HepG2 (cell line): ENCODE measurements around the gene CD300LF. TPM values are rescaled to one million over a fixed set of nuclear protein-coding genes. Genes with fewer than 3 reads are reported as not detected.

ENCODE experiments used
- CBX1 ChIP-seq: IDR thresholded peaks from one replicate; pipeline ENCODE4 v1.6.1; 2016; ENCODE audit warnings: antibody characterized with exemption, low read depth
- DBP ChIP-seq: sonication (generic); formaldehyde crosslinking; IDR thresholded peaks from 2 replicates; pipeline ENCODE4 v1.4.0; 2020; ENCODE audit warnings: missing genetic modification reagents; ENCODE audit errors: not compliant biosample characterization
- ETV6 ChIP-seq: sonication (generic); formaldehyde crosslinking; conservative IDR thresholded peaks from 2 replicates; pipeline ENCODE4 v1.4.0; 2020; ENCODE audit warnings: missing genetic modification reagents
- NFKBIZ ChIP-seq: IDR thresholded peaks from 2 replicates; pipeline ENCODE4 v1.6.1; 2018; ENCODE audit warnings: missing genetic modification reagents, missing compliant biosample characterization
- NFRKB ChIP-seq: fragments of 450-650 bp; IDR thresholded peaks from 2 replicates; pipeline ENCODE4 v1.6.1; 2017
- SKI ChIP-seq: fragments of 450-650 bp; IDR thresholded peaks from one replicate; pipeline ENCODE4 v1.6.1; 2018; ENCODE audit warnings: mild to moderate bottlenecking; ENCODE audit not compliant: partially characterized antibody
- SMAD9 ChIP-seq: sonication (generic); formaldehyde crosslinking; IDR thresholded peaks from 2 replicates; pipeline ENCODE4 v1.5.1; 2020; ENCODE audit warnings: mild to moderate bottlenecking, missing genetic modification reagents
- SNAPC5 ChIP-seq: sonication (generic); formaldehyde crosslinking; IDR thresholded peaks from 2 replicates; pipeline ENCODE4 v1.8.1; 2023; ENCODE audit warnings: mild to moderate bottlenecking, missing genetic modification reagents, borderline replicate concordance
- SP1 ChIP-seq, 2 experiments: fragments of 450-650 bp in 1 of 2; sonication (generic) in 1 of 2; formaldehyde crosslinking in 1 of 2; IDR thresholded peaks; 2 replicates each; pipeline versions ENCODE4 v1.4.0 to v1.6.1; 2016 to 2020; ENCODE audit warnings: missing genetic modification reagents in 1 of 2
- SP2 ChIP-seq: sonication (generic); formaldehyde crosslinking; IDR thresholded peaks from 2 replicates; pipeline ENCODE4 v1.5.1; 2020; ENCODE audit warnings: mild to moderate bottlenecking, missing genetic modification reagents
- ZNF264 ChIP-seq: sonication (generic); formaldehyde crosslinking; IDR thresholded peaks from 2 replicates; pipeline ENCODE4 v1.4.0; 2020; ENCODE audit warnings: missing genetic modification reagents
- ZNF33A ChIP-seq: sonication (generic); formaldehyde crosslinking; IDR thresholded peaks from 2 replicates; pipeline ENCODE4 v1.5.1; 2020; ENCODE audit warnings: missing genetic modification reagents, mild to moderate bottlenecking, moderate library complexity, borderline replicate concordance
- ZNF530 ChIP-seq: sonication (generic); formaldehyde crosslinking; IDR thresholded peaks from 2 replicates; pipeline ENCODE4 v1.5.0; 2020; ENCODE audit warnings: low read depth, mild to moderate bottlenecking, missing genetic modification reagents
- ZNF550 ChIP-seq: sonication (generic); formaldehyde crosslinking; IDR thresholded peaks from 2 replicates; pipeline ENCODE4 v1.4.0; 2020; ENCODE audit warnings: mild to moderate bottlenecking, missing genetic modification reagents, borderline replicate concordance
- ZNF569 ChIP-seq: sonication (generic); formaldehyde crosslinking; IDR thresholded peaks from 2 replicates; pipeline ENCODE4 v1.5.0; 2020; ENCODE audit warnings: mild to moderate bottlenecking, missing genetic modification reagents, moderate library complexity, borderline replicate concordance
- ZNF644 ChIP-seq: IDR thresholded peaks from 2 replicates; pipeline ENCODE4 v1.6.1; 2016; ENCODE audit warnings: low read depth
- ZSCAN12 ChIP-seq: sonication (generic); formaldehyde crosslinking; IDR thresholded peaks from 2 replicates; pipeline ENCODE4 v1.9.0; 2021; ENCODE audit warnings: mild to moderate bottlenecking, missing genetic modification reagents
- polyA plus RNA-seq, 8 experiments: library from polyadenylated mRNA; depleted of rRNA in 3 of 8; stranded (reverse) in 7 of 8; unstranded in 1 of 8; fragments of >200 nt; fragmentation: Illumina TruSeq in 4 of 8; extraction: Trizol in 4 of 8; gene quantifications; 2 replicates each; pipeline versions ENCODE4 v1.2.1 to v1.2.3, GENCODE V29; 2011 to 2016; ENCODE audit warnings: low read depth in 4 of 8, missing spikeins in 1 of 8, mixed read lengths in 1 of 8; ENCODE audit not compliant: insufficient read depth in 1 of 8
- total RNA-seq, 5 experiments: library from RNA; depleted of rRNA; stranded (reverse); fragments of >200 nt; fragmentation: Illumina TruSeq; extraction: Trizol; gene quantifications; 2 replicates each; pipeline ENCODE4 v1.2.3, GENCODE V29; 2016; ENCODE audit warnings: low read depth in 1 of 5
- TF ChIP-seq, protein P1 (sequence below), 2 experiments: fragments of 450-650 bp in 1 of 2; sonication (generic) in 1 of 2; formaldehyde crosslinking in 1 of 2; IDR thresholded peaks; 2 replicates each; pipeline versions ENCODE4 v1.6.1 to v1.8.0; 2016 to 2022; ENCODE audit warnings: antibody characterized with exemption in 1 of 2, mild to moderate bottlenecking in 1 of 2, missing genetic modification reagents in 1 of 2
- TF ChIP-seq, protein P2 (sequence below): sonication (generic); formaldehyde crosslinking; conservative IDR thresholded peaks from 2 replicates; pipeline ENCODE4 v1.4.0; 2020; ENCODE audit warnings: missing genetic modification reagents

CD300LF gene
- total and polyA plus RNA-seq, 2 of the 13 experiments (the other 11 are each of a cell fraction or from before 2014, with no cell fraction given), result not detected

- TF ChIP-seq, protein P1, sequence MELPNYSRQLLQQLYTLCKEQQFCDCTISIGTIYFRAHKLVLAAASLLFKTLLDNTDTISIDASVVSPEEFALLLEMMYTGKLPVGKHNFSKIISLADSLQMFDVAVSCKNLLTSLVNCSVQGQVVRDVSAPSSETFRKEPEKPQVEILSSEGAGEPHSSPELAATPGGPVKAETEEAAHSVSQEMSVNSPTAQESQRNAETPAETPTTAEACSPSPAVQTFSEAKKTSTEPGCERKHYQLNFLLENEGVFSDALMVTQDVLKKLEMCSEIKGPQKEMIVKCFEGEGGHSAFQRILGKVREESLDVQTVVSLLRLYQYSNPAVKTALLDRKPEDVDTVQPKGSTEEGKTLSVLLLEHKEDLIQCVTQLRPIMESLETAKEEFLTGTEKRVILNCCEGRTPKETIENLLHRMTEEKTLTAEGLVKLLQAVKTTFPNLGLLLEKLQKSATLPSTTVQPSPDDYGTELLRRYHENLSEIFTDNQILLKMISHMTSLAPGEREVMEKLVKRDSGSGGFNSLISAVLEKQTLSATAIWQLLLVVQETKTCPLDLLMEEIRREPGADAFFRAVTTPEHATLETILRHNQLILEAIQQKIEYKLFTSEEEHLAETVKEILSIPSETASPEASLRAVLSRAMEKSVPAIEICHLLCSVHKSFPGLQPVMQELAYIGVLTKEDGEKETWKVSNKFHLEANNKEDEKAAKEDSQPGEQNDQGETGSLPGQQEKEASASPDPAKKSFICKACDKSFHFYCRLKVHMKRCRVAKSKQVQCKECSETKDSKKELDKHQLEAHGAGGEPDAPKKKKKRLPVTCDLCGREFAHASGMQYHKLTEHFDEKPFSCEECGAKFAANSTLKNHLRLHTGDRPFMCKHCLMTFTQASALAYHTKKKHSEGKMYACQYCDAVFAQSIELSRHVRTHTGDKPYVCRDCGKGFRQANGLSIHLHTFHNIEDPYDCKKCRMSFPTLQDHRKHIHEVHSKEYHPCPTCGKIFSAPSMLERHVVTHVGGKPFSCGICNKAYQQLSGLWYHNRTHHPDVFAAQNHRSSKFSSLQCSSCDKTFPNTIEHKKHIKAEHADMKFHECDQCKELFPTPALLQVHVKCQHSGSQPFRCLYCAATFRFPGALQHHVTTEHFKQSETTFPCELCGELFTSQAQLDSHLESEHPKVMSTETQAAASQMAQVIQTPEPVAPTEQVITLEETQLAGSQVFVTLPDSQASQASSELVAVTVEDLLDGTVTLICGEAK (IDR thresholded peaks at IDR 0.05), result no peak
- TF ChIP-seq, protein P1 (CRISPR knock-in tag; IDR thresholded peaks at IDR 0.05), result no peak
- no peak for TF ChIP-seq SP2
- no peak for TF ChIP-seq SP1 (IDR thresholded peaks at IDR 0.05)
- TF ChIP-seq SP1 (CRISPR knock-in tag; IDR thresholded peaks at IDR 0.05), result no peak; the same call in none of the 2 replicates
- no peak for TF ChIP-seq CBX1
- no peak for TF ChIP-seq NFKBIZ (CRISPR knock-in tag)
- no peak for TF ChIP-seq SNAPC5 (CRISPR knock-in tag)
- no peak for TF ChIP-seq ZSCAN12 (CRISPR knock-in tag)
- TF ChIP-seq ZNF550 (CRISPR knock-in tag), result no peak
- no peak for TF ChIP-seq NFRKB
- TF ChIP-seq SKI, result no peak
- peak; percentile 43; the same call in 1 of the 2 replicates for TF ChIP-seq SMAD9
- TF ChIP-seq ZNF530 (CRISPR knock-in tag), result no peak
- no peak for TF ChIP-seq DBP
- TF ChIP-seq, protein P2, sequence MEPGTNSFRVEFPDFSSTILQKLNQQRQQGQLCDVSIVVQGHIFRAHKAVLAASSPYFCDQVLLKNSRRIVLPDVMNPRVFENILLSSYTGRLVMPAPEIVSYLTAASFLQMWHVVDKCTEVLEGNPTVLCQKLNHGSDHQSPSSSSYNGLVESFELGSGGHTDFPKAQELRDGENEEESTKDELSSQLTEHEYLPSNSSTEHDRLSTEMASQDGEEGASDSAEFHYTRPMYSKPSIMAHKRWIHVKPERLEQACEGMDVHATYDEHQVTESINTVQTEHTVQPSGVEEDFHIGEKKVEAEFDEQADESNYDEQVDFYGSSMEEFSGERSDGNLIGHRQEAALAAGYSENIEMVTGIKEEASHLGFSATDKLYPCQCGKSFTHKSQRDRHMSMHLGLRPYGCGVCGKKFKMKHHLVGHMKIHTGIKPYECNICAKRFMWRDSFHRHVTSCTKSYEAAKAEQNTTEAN (CRISPR knock-in tag), result no peak
- TF ChIP-seq ZNF33A (CRISPR knock-in tag), result no peak
- no peak for TF ChIP-seq ETV6 (CRISPR knock-in tag)
- TF ChIP-seq ZNF264, result no peak
- TF ChIP-seq ZNF644, result no peak
- no peak for TF ChIP-seq ZNF569 (CRISPR knock-in tag)
Measured at GRCh38 chr17:74737299-74738050, 24.8 kb upstream of the CD300LF start (continued).
